ENCODE data around the gene MAST4.

MAST4 gene

DNA sequence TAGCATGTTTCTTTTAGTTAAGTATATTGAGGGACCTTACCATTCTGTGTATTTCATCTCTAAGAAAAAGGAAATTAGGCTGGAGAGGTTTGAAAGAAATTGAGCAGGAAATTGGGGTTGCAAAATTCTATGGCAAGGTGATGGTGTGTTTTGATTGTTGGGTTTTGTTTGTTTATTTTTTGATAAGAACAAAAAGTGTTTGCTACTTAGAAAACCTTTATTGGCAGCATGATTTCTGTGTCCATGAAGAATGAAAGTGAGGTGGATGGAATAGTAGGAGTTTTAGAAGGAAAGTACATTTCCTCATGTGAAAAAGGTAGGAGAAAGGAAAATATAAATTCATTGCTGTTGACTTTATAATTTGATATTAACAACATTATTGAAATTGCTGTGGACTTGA, 433.3 kb downstream of the MAST4 start (continued):
- TF ChIP-seq, protein P1, sequence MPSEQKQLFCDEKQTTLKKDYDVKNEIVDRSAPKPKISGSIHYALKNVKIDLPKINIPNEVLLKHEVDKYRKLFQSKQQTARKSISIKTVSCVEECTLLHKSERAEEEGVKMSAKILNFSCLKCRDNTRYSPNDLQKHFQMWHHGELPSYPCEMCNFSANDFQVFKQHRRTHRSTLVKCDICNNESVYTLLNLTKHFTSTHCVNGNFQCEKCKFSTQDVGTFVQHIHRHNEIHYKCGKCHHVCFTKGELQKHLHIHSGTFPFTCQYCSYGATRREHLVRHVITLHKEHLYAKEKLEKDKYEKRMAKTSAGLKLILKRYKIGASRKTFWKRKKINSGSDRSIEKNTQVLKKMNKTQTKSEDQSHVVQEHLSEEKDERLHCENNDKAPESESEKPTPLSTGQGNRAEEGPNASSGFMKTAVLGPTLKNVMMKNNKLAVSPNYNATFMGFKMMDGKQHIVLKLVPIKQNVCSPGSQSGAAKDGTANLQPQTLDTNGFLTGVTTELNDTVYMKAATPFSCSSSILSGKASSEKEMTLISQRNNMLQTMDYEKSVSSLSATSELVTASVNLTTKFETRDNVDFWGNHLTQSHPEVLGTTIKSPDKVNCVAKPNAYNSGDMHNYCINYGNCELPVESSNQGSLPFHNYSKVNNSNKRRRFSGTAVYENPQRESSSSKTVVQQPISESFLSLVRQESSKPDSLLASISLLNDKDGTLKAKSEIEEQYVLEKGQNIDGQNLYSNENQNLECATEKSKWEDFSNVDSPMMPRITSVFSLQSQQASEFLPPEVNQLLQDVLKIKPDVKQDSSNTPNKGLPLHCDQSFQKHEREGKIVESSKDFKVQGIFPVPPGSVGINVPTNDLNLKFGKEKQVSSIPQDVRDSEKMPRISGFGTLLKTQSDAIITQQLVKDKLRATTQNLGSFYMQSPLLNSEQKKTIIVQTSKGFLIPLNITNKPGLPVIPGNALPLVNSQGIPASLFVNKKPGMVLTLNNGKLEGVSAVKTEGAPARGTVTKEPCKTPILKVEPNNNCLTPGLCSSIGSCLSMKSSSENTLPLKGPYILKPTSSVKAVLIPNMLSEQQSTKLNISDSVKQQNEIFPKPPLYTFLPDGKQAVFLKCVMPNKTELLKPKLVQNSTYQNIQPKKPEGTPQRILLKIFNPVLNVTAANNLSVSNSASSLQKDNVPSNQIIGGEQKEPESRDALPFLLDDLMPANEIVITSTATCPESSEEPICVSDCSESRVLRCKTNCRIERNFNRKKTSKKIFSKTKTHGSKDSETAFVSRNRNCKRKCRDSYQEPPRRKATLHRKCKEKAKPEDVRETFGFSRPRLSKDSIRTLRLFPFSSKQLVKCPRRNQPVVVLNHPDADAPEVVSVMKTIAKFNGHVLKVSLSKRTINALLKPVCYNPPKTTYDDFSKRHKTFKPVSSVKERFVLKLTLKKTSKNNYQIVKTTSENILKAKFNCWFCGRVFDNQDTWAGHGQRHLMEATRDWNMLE (tag by site-specific recombination; conservative IDR thresholded peaks at IDR 0.05; ENCODE audit: low read depth), result 0 out of 2 replicates have a peak, but pooled peaks have one; percentile 11
- TF ChIP-seq, protein P2, sequence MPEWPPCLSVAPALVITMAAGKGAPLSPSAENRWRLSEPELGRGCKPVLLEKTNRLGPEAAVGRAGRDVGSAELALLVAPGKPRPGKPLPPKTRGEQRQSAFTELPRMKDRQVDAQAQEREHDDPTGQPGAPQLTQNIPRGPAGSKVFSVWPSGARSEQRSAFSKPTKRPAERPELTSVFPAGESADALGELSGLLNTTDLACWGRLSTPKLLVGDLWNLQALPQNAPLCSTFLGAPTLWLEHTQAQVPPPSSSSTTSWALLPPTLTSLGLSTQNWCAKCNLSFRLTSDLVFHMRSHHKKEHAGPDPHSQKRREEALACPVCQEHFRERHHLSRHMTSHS (tag by site-specific recombination; IDR thresholded peaks at IDR 0.05), result no peak
- no peak for TF ChIP-seq ZNF140 (tag by site-specific recombination; IDR thresholded peaks at IDR 0.05)
- TF ChIP-seq, protein P3, sequence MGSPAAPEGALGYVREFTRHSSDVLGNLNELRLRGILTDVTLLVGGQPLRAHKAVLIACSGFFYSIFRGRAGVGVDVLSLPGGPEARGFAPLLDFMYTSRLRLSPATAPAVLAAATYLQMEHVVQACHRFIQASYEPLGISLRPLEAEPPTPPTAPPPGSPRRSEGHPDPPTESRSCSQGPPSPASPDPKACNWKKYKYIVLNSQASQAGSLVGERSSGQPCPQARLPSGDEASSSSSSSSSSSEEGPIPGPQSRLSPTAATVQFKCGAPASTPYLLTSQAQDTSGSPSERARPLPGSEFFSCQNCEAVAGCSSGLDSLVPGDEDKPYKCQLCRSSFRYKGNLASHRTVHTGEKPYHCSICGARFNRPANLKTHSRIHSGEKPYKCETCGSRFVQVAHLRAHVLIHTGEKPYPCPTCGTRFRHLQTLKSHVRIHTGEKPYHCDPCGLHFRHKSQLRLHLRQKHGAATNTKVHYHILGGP (tag by site-specific recombination; IDR thresholded peaks at IDR 0.05), result peak; percentile 95
- no peak for TF ChIP-seq ZNF138 (tag by site-specific recombination; IDR thresholded peaks at IDR 0.05; ENCODE audit: borderline replicate concordance)
- TF ChIP-seq ZNF529 (tag by site-specific recombination; IDR thresholded peaks at IDR 0.05; ENCODE audit: insufficient replicate concordance), result no peak
- TF ChIP-seq, protein P4, sequence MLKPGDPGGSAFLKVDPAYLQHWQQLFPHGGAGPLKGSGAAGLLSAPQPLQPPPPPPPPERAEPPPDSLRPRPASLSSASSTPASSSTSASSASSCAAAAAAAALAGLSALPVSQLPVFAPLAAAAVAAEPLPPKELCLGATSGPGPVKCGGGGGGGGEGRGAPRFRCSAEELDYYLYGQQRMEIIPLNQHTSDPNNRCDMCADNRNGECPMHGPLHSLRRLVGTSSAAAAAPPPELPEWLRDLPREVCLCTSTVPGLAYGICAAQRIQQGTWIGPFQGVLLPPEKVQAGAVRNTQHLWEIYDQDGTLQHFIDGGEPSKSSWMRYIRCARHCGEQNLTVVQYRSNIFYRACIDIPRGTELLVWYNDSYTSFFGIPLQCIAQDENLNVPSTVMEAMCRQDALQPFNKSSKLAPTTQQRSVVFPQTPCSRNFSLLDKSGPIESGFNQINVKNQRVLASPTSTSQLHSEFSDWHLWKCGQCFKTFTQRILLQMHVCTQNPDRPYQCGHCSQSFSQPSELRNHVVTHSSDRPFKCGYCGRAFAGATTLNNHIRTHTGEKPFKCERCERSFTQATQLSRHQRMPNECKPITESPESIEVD (tag by site-specific recombination; IDR thresholded peaks at IDR 0.05), result peak; percentile 79
- no peak for TF ChIP-seq ZNF324 (tag by site-specific recombination; IDR thresholded peaks at IDR 0.05)
- TF ChIP-seq GLI2 (tag by site-specific recombination; IDR thresholded peaks at IDR 0.05; ENCODE audit: borderline replicate concordance, low read depth), result no peak; the same call in 1 of the 2 replicates
- no peak for TF ChIP-seq ZNF350 (tag by site-specific recombination; IDR thresholded peaks at IDR 0.05)
- TF ChIP-seq, protein P5, sequence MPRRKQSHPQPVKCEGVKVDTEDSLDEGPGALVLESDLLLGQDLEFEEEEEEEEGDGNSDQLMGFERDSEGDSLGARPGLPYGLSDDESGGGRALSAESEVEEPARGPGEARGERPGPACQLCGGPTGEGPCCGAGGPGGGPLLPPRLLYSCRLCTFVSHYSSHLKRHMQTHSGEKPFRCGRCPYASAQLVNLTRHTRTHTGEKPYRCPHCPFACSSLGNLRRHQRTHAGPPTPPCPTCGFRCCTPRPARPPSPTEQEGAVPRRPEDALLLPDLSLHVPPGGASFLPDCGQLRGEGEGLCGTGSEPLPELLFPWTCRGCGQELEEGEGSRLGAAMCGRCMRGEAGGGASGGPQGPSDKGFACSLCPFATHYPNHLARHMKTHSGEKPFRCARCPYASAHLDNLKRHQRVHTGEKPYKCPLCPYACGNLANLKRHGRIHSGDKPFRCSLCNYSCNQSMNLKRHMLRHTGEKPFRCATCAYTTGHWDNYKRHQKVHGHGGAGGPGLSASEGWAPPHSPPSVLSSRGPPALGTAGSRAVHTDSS (tag by site-specific recombination; IDR thresholded peaks at IDR 0.05), result no peak
- TF ChIP-seq HOXC10 (CRISPR knock-in tag; IDR thresholded peaks at IDR 0.05), result no peak
- TF ChIP-seq ZBTB17 (tag by site-specific recombination; IDR thresholded peaks at IDR 0.05), result no peak
- TF ChIP-seq ZNF843 (tag by site-specific recombination; IDR thresholded peaks at IDR 0.05), result no peak
- TF ChIP-seq ZNF10 (tag by site-specific recombination; IDR thresholded peaks at IDR 0.05), result peak; percentile 52; the same call in 1 of the 2 replicates
- TF ChIP-seq FEZF1 (tag by site-specific recombination; IDR thresholded peaks at IDR 0.05), result peak; percentile 58
- TF ChIP-seq ZNF16 (tag by site-specific recombination; IDR thresholded peaks at IDR 0.05; ENCODE audit: low read depth), result no peak
- peak; percentile 49 for TF ChIP-seq OSR2 (tag by site-specific recombination; IDR thresholded peaks at IDR 0.05)
- no peak for TF ChIP-seq ZNF654 (tag by site-specific recombination; IDR thresholded peaks at IDR 0.05; ENCODE audit: low read depth)
- TF ChIP-seq, protein P6, sequence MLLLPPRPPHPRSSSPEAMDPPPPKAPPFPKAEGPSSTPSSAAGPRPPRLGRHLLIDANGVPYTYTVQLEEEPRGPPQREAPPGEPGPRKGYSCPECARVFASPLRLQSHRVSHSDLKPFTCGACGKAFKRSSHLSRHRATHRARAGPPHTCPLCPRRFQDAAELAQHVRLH (tag by site-specific recombination; IDR thresholded peaks at IDR 0.05), result no peak
- no peak for TF ChIP-seq ZNF155 (tag by site-specific recombination; IDR thresholded peaks at IDR 0.05)
- no peak for TF ChIP-seq ZNF791 (tag by site-specific recombination; IDR thresholded peaks at IDR 0.05)
- TF ChIP-seq, protein P7, sequence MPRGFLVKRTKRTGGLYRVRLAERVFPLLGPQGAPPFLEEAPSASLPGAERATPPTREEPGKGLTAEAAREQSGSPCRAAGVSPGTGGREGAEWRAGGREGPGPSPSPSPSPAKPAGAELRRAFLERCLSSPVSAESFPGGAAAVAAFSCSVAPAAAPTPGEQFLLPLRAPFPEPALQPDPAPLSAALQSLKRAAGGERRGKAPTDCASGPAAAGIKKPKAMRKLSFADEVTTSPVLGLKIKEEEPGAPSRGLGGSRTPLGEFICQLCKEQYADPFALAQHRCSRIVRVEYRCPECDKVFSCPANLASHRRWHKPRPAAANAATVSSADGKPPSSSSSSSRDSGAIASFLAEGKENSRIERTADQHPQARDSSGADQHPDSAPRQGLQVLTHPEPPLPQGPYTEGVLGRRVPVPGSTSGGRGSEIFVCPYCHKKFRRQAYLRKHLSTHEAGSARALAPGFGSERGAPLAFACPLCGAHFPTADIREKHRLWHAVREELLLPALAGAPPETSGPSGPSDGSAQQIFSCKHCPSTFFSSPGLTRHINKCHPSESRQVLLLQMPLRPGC (tag by site-specific recombination; IDR thresholded peaks at IDR 0.05), result no peak
- TF ChIP-seq, protein P8, sequence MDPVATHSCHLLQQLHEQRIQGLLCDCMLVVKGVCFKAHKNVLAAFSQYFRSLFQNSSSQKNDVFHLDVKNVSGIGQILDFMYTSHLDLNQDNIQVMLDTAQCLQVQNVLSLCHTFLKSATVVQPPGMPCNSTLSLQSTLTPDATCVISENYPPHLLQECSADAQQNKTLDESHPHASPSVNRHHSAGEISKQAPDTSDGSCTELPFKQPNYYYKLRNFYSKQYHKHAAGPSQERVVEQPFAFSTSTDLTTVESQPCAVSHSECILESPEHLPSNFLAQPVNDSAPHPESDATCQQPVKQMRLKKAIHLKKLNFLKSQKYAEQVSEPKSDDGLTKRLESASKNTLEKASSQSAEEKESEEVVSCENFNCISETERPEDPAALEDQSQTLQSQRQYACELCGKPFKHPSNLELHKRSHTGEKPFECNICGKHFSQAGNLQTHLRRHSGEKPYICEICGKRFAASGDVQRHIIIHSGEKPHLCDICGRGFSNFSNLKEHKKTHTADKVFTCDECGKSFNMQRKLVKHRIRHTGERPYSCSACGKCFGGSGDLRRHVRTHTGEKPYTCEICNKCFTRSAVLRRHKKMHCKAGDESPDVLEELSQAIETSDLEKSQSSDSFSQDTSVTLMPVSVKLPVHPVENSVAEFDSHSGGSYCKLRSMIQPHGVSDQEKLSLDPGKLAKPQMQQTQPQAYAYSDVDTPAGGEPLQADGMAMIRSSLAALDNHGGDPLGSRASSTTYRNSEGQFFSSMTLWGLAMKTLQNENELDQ (tag by site-specific recombination; IDR thresholded peaks at IDR 0.05; ENCODE audit: low read depth), result no peak
- TF ChIP-seq HOXA7 (CRISPR knock-in tag; IDR thresholded peaks at IDR 0.05; ENCODE audit: borderline replicate concordance), result no peak
